HCT116 (cell line): Measurements from ENCODE around the gene SETD5. TPM values are rescaled to one million over a fixed set of nuclear protein-coding genes. Genes with fewer than 3 reads are reported as not detected.
A peak's percentile ranks its signal among the peaks of the same experiment; 100 is the strongest.

ENCODE experiments used
- ATAC-seq: fragments of 200-7000 bp; cut with Tn5 transposase; 2 replicates; pipeline ENCODE4 v1.9.1; 2020; ENCODE audit warnings: mild to moderate bottlenecking, moderate library complexity
- BruUV-seq: library from RNA; stranded (reverse); fragments of 400-500 nt; replicated peaks from 2 replicates; lab custom pipeline; 2021; lab: Mats Ljungman, UMichigan
- CTCF ChIA-PET: fragments of 300-600 bp; sonication (Branson Sonifier 250); formaldehyde crosslinking; loops from one replicate; lab custom pipeline; 2021; ENCODE audit warnings: antibody characterized with exemption; lab: Charles Lee
- POLR2A ChIA-PET: fragments of 300-600, 350-600 bp; sonication (Branson Sonifier 250); formaldehyde crosslinking; loops from one replicate; lab custom pipeline; 2021; ENCODE audit warnings: antibody characterized with exemption; lab: Charles Lee
- RAD21 ChIA-PET, 2 experiments: fragments of 300-600 bp; sonication (Branson Sonifier 250); formaldehyde crosslinking; loops; one replicate each; lab custom pipeline; 2023; ENCODE audit warnings: low total read pairs in 2 of 2; ENCODE audit not compliant: uncharacterized antibody in 2 of 2, unreplicated experiment in 2 of 2, low non-redundant PET in 1 of 2; lab: Charles Lee
- DNase-seq: peaks from one replicate; pipeline ENCODE4 v3.0.0-alpha.2; 2010; ENCODE audit warnings: low read depth, low spot score
- H2AFZ ChIP-seq: fragments of 200-600 bp; shearing (Covaris generic), sonication (generic); 2 replicates; pipeline ENCODE4 v1.6.1; 2017; ENCODE audit warnings: low read depth, mixed run types, mixed read lengths, antibody characterized with exemption, low read length; ENCODE audit not compliant: poor library complexity, severe bottlenecking
- H3K27ac ChIP-seq: 2 replicates; pipeline ENCODE4 v1.5.1; 2012; ENCODE audit warnings: low read depth, low read length
- H3K27me3 ChIP-seq: fragments of 200-600 bp; sonication (generic); 2 replicates; pipeline ENCODE4 v1.6.1; 2016; ENCODE audit warnings: mixed run types, low read length, mixed read lengths; ENCODE audit not compliant: insufficient read depth
- H3K36me3 ChIP-seq, 2 experiments: fragments of 200-500 bp in 1 of 2; fragments of 200-600 bp in 1 of 2; sonication (Bioruptor generic) in 1 of 2; sonication (generic) in 1 of 2; 2 replicates each; pipeline versions ENCODE4 v1.5.1 to v1.6.1; 2014 to 2016; ENCODE audit warnings: low read length in 2 of 2, inconsistent platforms in 1 of 2, mixed read lengths in 1 of 2, mixed run types in 1 of 2; ENCODE audit not compliant: insufficient read depth in 2 of 2, control insufficient read depth in 1 of 2
- H3K4me1 ChIP-seq, 2 experiments: fragments of 200-600 bp in 1 of 2; sonication (generic) in 1 of 2; 2 replicates each; pipeline versions ENCODE4 v1.5.1 to v1.6.1; 2012 to 2017; ENCODE audit warnings: low read length in 2 of 2, inconsistent platforms in 1 of 2, mild to moderate bottlenecking in 1 of 2, mixed read lengths in 1 of 2, mixed run types in 1 of 2, moderate library complexity in 1 of 2; ENCODE audit not compliant: insufficient read depth in 2 of 2, control insufficient read depth in 1 of 2
- H3K4me2 ChIP-seq: fragments of 200-600 bp; sonication (generic); 2 replicates; pipeline ENCODE4 v1.6.1; 2017; ENCODE audit warnings: mixed run types, low read length, mixed read lengths
- H3K4me3 ChIP-seq, 2 experiments: fragments of 200-600 bp in 1 of 2; sonication (generic) in 1 of 2; replicated peaks in 1 of 2; 2 replicates each; pipeline ENCODE4 v1.5.1; 2011 to 2016; ENCODE audit warnings: low read length in 2 of 2, control low read depth in 1 of 2, low read depth in 1 of 2, mild to moderate bottlenecking in 1 of 2, mixed read lengths in 1 of 2, mixed run types in 1 of 2
- H3K79me2 ChIP-seq: fragments of 200-600 bp; sonication (generic); 2 replicates; pipeline ENCODE4 v1.6.1; 2017; ENCODE audit warnings: mild to moderate bottlenecking, mixed run types, low read length, moderate library complexity, mixed read lengths; ENCODE audit not compliant: insufficient read depth
- H3K9ac ChIP-seq: fragments of 200-600 bp; sonication (generic); 2 replicates; pipeline ENCODE4 v1.6.1; 2016; ENCODE audit warnings: low read length, mixed read lengths
- H3K9me2 ChIP-seq: fragments of 200-600 bp; sonication (generic), shearing (Covaris generic); 2 replicates; pipeline ENCODE4 v1.6.1; 2017; ENCODE audit warnings: mixed run types, mild to moderate bottlenecking, moderate library complexity; ENCODE audit not compliant: insufficient read depth
- H3K9me3 ChIP-seq, 2 experiments: fragments of 200-500 bp in 1 of 2; fragments of 200-600 bp in 1 of 2; sonication (Bioruptor generic) in 1 of 2; sonication (generic) in 1 of 2; 2 replicates each; pipeline ENCODE4 v1.6.1; 2014 to 2017; ENCODE audit warnings: low read length in 2 of 2, mixed read lengths in 2 of 2, inconsistent platforms in 1 of 2, low read depth in 1 of 2, mild to moderate bottlenecking in 1 of 2, mixed run types in 1 of 2, moderate library complexity in 1 of 2; ENCODE audit not compliant: control insufficient read depth in 1 of 2, insufficient read depth in 1 of 2
- H4K20me1 ChIP-seq: fragments of 200-600 bp; sonication (generic), shearing (Covaris generic); 2 replicates; pipeline ENCODE4 v1.6.1; 2017; ENCODE audit warnings: mixed run types, mild to moderate bottlenecking, moderate library complexity; ENCODE audit not compliant: insufficient read depth
- ATF3 ChIP-seq: IDR thresholded peaks from 2 replicates; pipeline ENCODE4 v1.6.1; 2012
- CBX3 ChIP-seq: IDR thresholded peaks from 2 replicates; pipeline ENCODE4 v1.6.1; 2012; ENCODE audit warnings: low read depth
- CTCF ChIP-seq, 3 experiments: fragments of 200-600 bp in 1 of 3; sonication (generic) in 1 of 3; IDR thresholded peaks in 2 of 3; conservative IDR thresholded peaks in 1 of 3; 2 replicates each; pipeline ENCODE4 v1.5.1; 2012 to 2017; ENCODE audit warnings: low read depth in 2 of 3, low read length in 2 of 3, antibody characterized with exemption in 1 of 3, borderline replicate concordance in 1 of 3, control low read depth in 1 of 3, mild to moderate bottlenecking in 1 of 3, mixed read lengths in 1 of 3, mixed run types in 1 of 3, moderate library complexity in 1 of 3; ENCODE audit not compliant: insufficient read depth in 1 of 3
- ELF1 ChIP-seq: IDR thresholded peaks from 2 replicates; pipeline ENCODE4 v1.6.1; 2012; ENCODE audit warnings: low read depth, borderline replicate concordance
- EZH2 ChIP-seq: fragments of 200-600 bp; sonication (generic); IDR thresholded peaks from 2 replicates; pipeline ENCODE4 v1.6.1; 2017; ENCODE audit warnings: antibody characterized with exemption, mixed run types
- EZH2phosphoT487 ChIP-seq: fragments of 200-600 bp; IDR thresholded peaks from 2 replicates; pipeline ENCODE4 v1.6.1; 2018; ENCODE audit warnings: antibody characterized with exemption, borderline replicate concordance
- MAX ChIP-seq: IDR thresholded peaks from 2 replicates; pipeline ENCODE4 v1.6.1; 2012
- POLR2A ChIP-seq: IDR thresholded peaks from 2 replicates; pipeline ENCODE4 v1.7.0; 2011; ENCODE audit warnings: borderline replicate concordance; ENCODE audit not compliant: insufficient read depth, insufficient read length; ENCODE audit errors: extremely low read depth
- POLR2AphosphoS5 ChIP-seq: IDR thresholded peaks from 2 replicates; pipeline ENCODE4 v1.6.1; 2011; ENCODE audit warnings: mild to moderate bottlenecking, low read depth, low read length, moderate library complexity
- RAD21 ChIP-seq: IDR thresholded peaks from 2 replicates; pipeline ENCODE4 v1.6.1; 2012; ENCODE audit warnings: low read depth, mild to moderate bottlenecking
- REST ChIP-seq: IDR thresholded peaks from 2 replicates; pipeline ENCODE4 v1.6.1; 2012; ENCODE audit warnings: low read depth
- SIN3A ChIP-seq: IDR thresholded peaks from 2 replicates; pipeline ENCODE4 v1.6.1; 2012; ENCODE audit warnings: low read depth
- SRF ChIP-seq: IDR thresholded peaks from 2 replicates; pipeline ENCODE4 v1.6.1; 2012; ENCODE audit warnings: low read depth
- YY1 ChIP-seq: IDR thresholded peaks from 2 replicates; pipeline ENCODE4 v1.6.1; 2011; ENCODE audit warnings: low read length, low read depth, moderate library complexity, mild to moderate bottlenecking; ENCODE audit not compliant: insufficient replicate concordance; ENCODE audit errors: extremely low read depth
- ZNF274 ChIP-seq: fragments of 200-500 bp; sonication (Bioruptor generic); IDR thresholded peaks from 2 replicates; pipeline ENCODE4 v1.6.1; 2014; ENCODE audit warnings: mild to moderate bottlenecking, low read depth, low read length, inconsistent platforms
- intact Hi-C: fragments of 100-400 bp; cut with micrococcal nuclease; formaldehyde crosslinking; loops from 2 replicates; pipeline ENCODE4 v1.10.0; 2022
- total RNA-seq: library from RNA; stranded (reverse); gene quantifications from one replicate; pipeline ENCODE4 v1.2.1, GENCODE V29; 2021; ENCODE audit not compliant: unreplicated experiment

SETD5 gene
- total RNA-seq, 1 experiment from 2014 or later = 141 TPM

- TF ChIP-seq ATF3 (no peak), POLR2AphosphoS5 (no peak), SRF (no peak), POLR2A (no peak), SIN3A (no peak)
- TF ChIP-seq, all 23 proteins: peak for 0
- Histone ChIP-seq H4K20me1 (no peaks in the 10 kb centered on the region), H3K9ac (no peak overlapping the region), H3K9me3 (no peaks in the 10 kb centered on the region), H3K9me2 (no peaks in the 10 kb centered on the region), H3K4me1 (peaks cover 30 to 44% of the 10 kb centered on the region in 2 experiments), H3K27ac (no peak overlapping the region), H3K79me2 (no peaks in the 10 kb centered on the region), H3K4me3 (no peak overlapping the region), H3K27me3 (no peaks in the 10 kb centered on the region), H2AFZ (no peak overlapping the region), H3K4me2 (no peak overlapping the region), H3K36me3 (no peaks in the 10 kb centered on the region)
- ATAC-seq (no peak), DNase-seq (no peak)
- intact Hi-C loops = loop anchor here (5.0 to 10.0 kb wide), 4 partner anchors 144 to 446 kb away; partner anchors contain the start of gene MTMR14
- ChIA-PET POLR2A (no interaction called here), CTCF (interaction anchor here (0.8 to 1.0 kb wide), 4 partner anchors 9 to 148 kb away, joined by 3 to 12 read pairs (median 3); partner anchors contain the start of gene MTMR14), RAD21 (interaction anchor here in 1 of 2 experiments (0.9 kb wide), 1 partner anchor 138 kb away, joined by 3 read pairs; the partner anchor contains the start of gene THUMPD3)
- no TSS peak for BruUV-seq
Measured at GRCh38 chr3:9501226-9501625, 103.8 kb downstream of the SETD5 start.

- H2AFZ ChIP-seq = no peak overlapping the region
- no TSS peak for BruUV-seq
- RAD21 ChIA-PET = no interaction called here
- H3K4me3 ChIP-seq = no peak overlapping the region
- H3K36me3 ChIP-seq = no peaks in the 10 kb centered on the region
- H3K79me2 ChIP-seq = no peaks in the 10 kb centered on the region
- H3K4me2 ChIP-seq = no peak overlapping the region
- no peak overlapping the region for H3K9ac ChIP-seq
- ATAC-seq (peak; percentile 67), DNase-seq (peak; percentile 71)
- TF ChIP-seq POLR2A (no peak), CBX3 (no peak), ZNF274 (no peak), EZH2 (no peak), EZH2phosphoT487 (no peak), ELF1 (no peak), CTCF (IDR thresholded peaks at IDR 0.05 in 2 of 3, conservative IDR thresholded peaks at IDR 0.05 in 1 of 3; ENCODE audit: borderline replicate concordance in 1 of 3, insufficient read depth in 1 of 3, low read depth in 2 of 3, low read length in 2 of 3) (peak; percentile 77 to 96 (median 93)), RAD21 (peak; percentile 93), YY1 (no peak), MAX (no peak), REST (no peak)
- H4K20me1 ChIP-seq = no peaks in the 10 kb centered on the region
- no peaks in the 10 kb centered on the region for H3K9me3 ChIP-seq
- H3K27me3 ChIP-seq = no peaks in the 10 kb centered on the region
- H3K9me2 ChIP-seq = no peaks in the 10 kb centered on the region
- H3K27ac ChIP-seq = no peak overlapping the region
- POLR2A ChIA-PET = no interaction called here
- intact Hi-C loops = loop anchor here (5.0 to 10.0 kb wide), 4 partner anchors 142 to 444 kb away; partner anchors contain the start of gene MTMR14
- H3K4me1 ChIP-seq = peaks cover 15 to 27% of the 10 kb centered on the region in 2 experiments
- CTCF ChIA-PET = interaction anchor here (0.8 to 2.2 kb wide), 9 partner anchors 9 to 443 kb away, joined by 3 to 6 read pairs (median 4); partner anchors contain the start of genes ARPC4 and TADA3
Measured at GRCh38 chr3:9503283-9503682, 105.9 kb downstream of the SETD5 start.
